AG04450 (cell line): ENCODE data around the gene OXCT1. TPM values are rescaled to one million over a fixed set of nuclear protein-coding genes. Genes with fewer than 3 reads are reported as not detected.

Experiments
- CTCF ChIA-PET: fragments of 300-600, 350-600 bp; formaldehyde crosslinking; extraction: SDS; loops from one replicate; lab custom pipeline; 2022; ENCODE audit warnings: antibody characterized with exemption, inconsistent platforms; lab: Charles Lee
- POLR2A ChIA-PET: fragments of 350-600 bp; formaldehyde crosslinking; extraction: SDS; loops from one replicate; lab custom pipeline; 2021; ENCODE audit warnings: antibody characterized with exemption, inconsistent platforms; lab: Yijun Ruan, JAX
- DNase-seq: peaks from one replicate; pipeline ENCODE4 v3.0.0-alpha.2; 2011; ENCODE audit warnings: low read depth, low spot score
- H3K27ac ChIP-seq: one replicate; pipeline ENCODE4 v1.5.1; 2012; ENCODE audit warnings: low read depth, low read length, control low read depth
- H3K27me3 ChIP-seq: one replicate; pipeline ENCODE4 v1.6.0; 2012; ENCODE audit warnings: low read length; ENCODE audit not compliant: control insufficient read depth, insufficient read depth
- H3K4me3 ChIP-seq: 2 replicates; pipeline ENCODE4 v1.5.1; 2011; ENCODE audit warnings: mild to moderate bottlenecking, low read depth, low read length, control low read depth
- H3K9me3 ChIP-seq: 2 replicates; pipeline ENCODE4 v1.5.1; 2012; ENCODE audit warnings: low read length; ENCODE audit not compliant: control insufficient read depth, insufficient read depth
- CTCF ChIP-seq: IDR thresholded peaks from 2 replicates; pipeline ENCODE4 v1.5.1; 2011; ENCODE audit warnings: low read depth, low read length, control low read depth, inconsistent platforms
- polyA plus RNA-seq: library from polyadenylated mRNA; depleted of rRNA; stranded (reverse); fragments of >200 nt; gene quantifications from 2 replicates; pipeline ENCODE4 v1.2.3, GENCODE V29; 2011

OXCT1 gene
- polyA plus RNA-seq, 1 experiment, result 31.7 TPM

- Histone ChIP-seq H3K9me3 (no peaks in the 10 kb centered on the region), H3K4me3 (no peak overlapping the region), H3K27ac (no peak overlapping the region), H3K27me3 (no peaks in the 10 kb centered on the region)
- ChIA-PET CTCF (interaction anchor here (0.6 to 1.5 kb wide), 3 partner anchors 18 to 68 kb away, joined by 3 to 4 read pairs (median 3); no protein-coding TSS in a partner anchor), POLR2A (no interaction called here)
- no peak for DNase-seq
- no peak for TF ChIP-seq CTCF
Observed at GRCh38 chr5:41772785-41773442, 97.3 kb downstream of the OXCT1 start.

- TF ChIP-seq CTCF, result no peak
- Histone ChIP-seq H3K27ac (no peak overlapping the region), H3K27me3 (no peaks in the 10 kb centered on the region), H3K9me3 (no peaks in the 10 kb centered on the region), H3K4me3 (no peak overlapping the region)
- ChIA-PET CTCF (no interaction called here), POLR2A (no interaction called here)
- no peak for DNase-seq
Observed at GRCh38 chr5:41772056-41772455, 98.2 kb downstream of the OXCT1 start.

DNA sequence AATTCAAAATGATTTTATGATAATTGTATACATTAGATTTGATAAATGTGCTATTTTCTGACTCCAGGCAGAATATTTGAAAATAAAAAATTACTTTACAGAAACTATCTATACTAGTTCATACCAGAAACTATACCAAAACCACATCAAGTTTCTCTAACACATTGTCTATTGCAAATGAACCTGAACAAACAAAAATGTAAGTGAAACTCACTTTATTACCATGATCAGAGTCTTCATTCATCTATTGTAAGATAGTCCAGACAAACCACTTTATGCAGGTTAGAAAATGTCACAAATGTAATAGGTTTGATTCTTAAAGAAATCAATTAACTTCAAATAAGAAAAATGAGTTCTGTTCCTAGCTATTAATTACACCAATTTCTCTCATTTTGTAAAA lies 99.4 kb downstream of the OXCT1 start:
- H3K9me3 ChIP-seq, result no peaks in the 10 kb centered on the region
- DNase-seq, result no peak
- CTCF ChIA-PET, result interaction anchor here (1.5 kb wide), 1 partner anchor 15 kb away, joined by 5 read pairs; no protein-coding TSS in a partner anchor
- TF ChIP-seq CTCF, result no peak
- H3K4me3 ChIP-seq, result no peak overlapping the region
- POLR2A ChIA-PET, result no interaction called here
- H3K27ac ChIP-seq, result no peak overlapping the region
- no peaks in the 10 kb centered on the region for H3K27me3 ChIP-seq

DNA sequence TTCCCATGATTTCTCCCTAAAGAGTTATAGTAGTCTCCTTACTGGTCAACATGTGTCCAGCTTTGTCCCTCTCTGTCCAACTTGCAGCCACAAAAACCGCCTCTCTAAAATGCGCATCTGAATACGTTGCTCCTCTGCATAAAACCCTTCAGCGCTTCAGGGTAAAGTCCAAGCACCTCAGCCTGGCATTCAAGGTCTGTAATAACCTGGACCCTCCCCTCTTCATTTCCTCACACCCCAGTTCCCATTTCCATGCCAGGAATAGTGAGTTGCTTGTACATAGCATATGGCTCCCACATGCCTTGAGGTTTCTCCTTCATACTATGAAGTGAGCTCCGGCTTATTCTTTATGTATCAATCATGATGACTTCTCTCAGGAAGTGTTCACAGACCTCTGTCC lies 101.5 kb downstream of the OXCT1 start:
- no peak for DNase-seq
- Histone ChIP-seq H3K27ac (no peak overlapping the region), H3K27me3 (no peaks in the 10 kb centered on the region), H3K4me3 (no peak overlapping the region), H3K9me3 (no peaks in the 10 kb centered on the region)
- CTCF ChIA-PET, result interaction anchor here (1.0 to 1.2 kb wide), 2 partner anchors 13 to 132 kb away, joined by 3 to 4 read pairs; no protein-coding TSS in a partner anchor
- POLR2A ChIA-PET, result no interaction called here
- TF ChIP-seq CTCF, result no peak

- CTCF ChIA-PET, result no interaction called here
- no peak for DNase-seq
- Histone ChIP-seq H3K27ac (no peak overlapping the region), H3K4me3 (no peak overlapping the region), H3K27me3 (no peaks in the 10 kb centered on the region), H3K9me3 (no peaks in the 10 kb centered on the region)
- POLR2A ChIA-PET, result no interaction called here
- no peak for TF ChIP-seq CTCF
Observed at GRCh38 chr5:41764650-41765049, 105.6 kb downstream of the OXCT1 start.
